ENCODE measurements around the gene TACC2.

DNA sequence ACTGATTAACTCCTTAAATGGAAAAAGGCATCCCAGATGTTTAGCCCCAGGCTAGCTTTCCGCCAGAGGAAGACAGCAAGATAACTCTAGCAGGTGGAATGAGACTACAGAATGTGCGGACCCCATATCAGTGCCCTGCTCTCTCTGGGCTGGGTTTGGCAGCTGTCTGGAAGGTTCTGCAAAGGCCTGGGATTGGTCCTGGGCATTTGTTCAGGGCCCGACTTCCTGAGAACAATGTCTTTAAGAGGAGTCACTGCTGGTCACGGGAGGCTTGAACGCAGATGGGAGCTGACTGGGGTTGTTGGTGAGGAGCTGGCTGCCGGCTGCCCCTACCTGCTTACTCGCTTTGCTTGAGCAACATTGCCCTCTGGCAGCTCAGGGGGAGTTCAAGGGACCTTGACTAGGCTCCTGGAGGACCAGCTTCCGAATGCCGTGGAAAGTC lies 151.5 kb downstream of the TACC2 start:
- TF ChIP-seq, protein P1, sequence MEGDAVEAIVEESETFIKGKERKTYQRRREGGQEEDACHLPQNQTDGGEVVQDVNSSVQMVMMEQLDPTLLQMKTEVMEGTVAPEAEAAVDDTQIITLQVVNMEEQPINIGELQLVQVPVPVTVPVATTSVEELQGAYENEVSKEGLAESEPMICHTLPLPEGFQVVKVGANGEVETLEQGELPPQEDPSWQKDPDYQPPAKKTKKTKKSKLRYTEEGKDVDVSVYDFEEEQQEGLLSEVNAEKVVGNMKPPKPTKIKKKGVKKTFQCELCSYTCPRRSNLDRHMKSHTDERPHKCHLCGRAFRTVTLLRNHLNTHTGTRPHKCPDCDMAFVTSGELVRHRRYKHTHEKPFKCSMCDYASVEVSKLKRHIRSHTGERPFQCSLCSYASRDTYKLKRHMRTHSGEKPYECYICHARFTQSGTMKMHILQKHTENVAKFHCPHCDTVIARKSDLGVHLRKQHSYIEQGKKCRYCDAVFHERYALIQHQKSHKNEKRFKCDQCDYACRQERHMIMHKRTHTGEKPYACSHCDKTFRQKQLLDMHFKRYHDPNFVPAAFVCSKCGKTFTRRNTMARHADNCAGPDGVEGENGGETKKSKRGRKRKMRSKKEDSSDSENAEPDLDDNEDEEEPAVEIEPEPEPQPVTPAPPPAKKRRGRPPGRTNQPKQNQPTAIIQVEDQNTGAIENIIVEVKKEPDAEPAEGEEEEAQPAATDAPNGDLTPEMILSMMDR (conservative IDR thresholded peaks at IDR 0.05; ENCODE audit: low read length) = no peak
- no peak for TF ChIP-seq EZH2phosphoT487 (IDR thresholded peaks at IDR 0.05; ENCODE audit: borderline replicate concordance, low read depth, low read length)

Measured in OCI-LY7 (cell line).